ENCODE data around the gene MIEF1.

GRCh38 chr22:39494471-39495120, 7.5 kb upstream of the MIEF1 start:
- TF ChIP-seq CTCF (IDR thresholded peaks at IDR 0.05) (no peak), POLR2A (IDR thresholded peaks at IDR 0.05) (no peak), POLR2AphosphoS5 (IDR thresholded peaks at IDR 0.05) (no peak)

All from prostate gland (tissue), 2 donors.